Neural cell (in vitro differentiated cells): ENCODE measurements around the gene CST9.

ENCODE experiments used
- EP300 ChIP-seq: fragments of 450-650 bp; conservative IDR thresholded peaks from 2 replicates; pipeline ENCODE4 v1.6.1; 2014; ENCODE audit warnings: antibody characterized with exemption, mild to moderate bottlenecking, moderate library complexity; ENCODE audit not compliant: poor library complexity, severe bottlenecking
- EZH2 ChIP-seq: fragments of 200-600, 300-800 bp; shearing (Covaris generic), sonication (generic); IDR thresholded peaks from 2 replicates; pipeline ENCODE4 v1.6.1; 2014; ENCODE audit warnings: antibody characterized with exemption, low read length, borderline replicate concordance, mild to moderate bottlenecking; ENCODE audit not compliant: insufficient read depth, poor library complexity, severe bottlenecking
- MXI1 ChIP-seq: fragments of 450-650 bp; conservative IDR thresholded peaks from 2 replicates; pipeline ENCODE4 v1.6.1; 2014; ENCODE audit warnings: antibody characterized with exemption, mild to moderate bottlenecking; ENCODE audit not compliant: poor library complexity, severe bottlenecking
- POLR2AphosphoS5 ChIP-seq: IDR thresholded peaks from 2 replicates; pipeline ENCODE4 v1.6.1; 2012
- SMC3 ChIP-seq: fragments of 450-650 bp; conservative IDR thresholded peaks from 2 replicates; pipeline ENCODE4 v1.6.1; 2014; ENCODE audit warnings: antibody characterized with exemption, mild to moderate bottlenecking, moderate library complexity; ENCODE audit not compliant: poor library complexity
- TAF1 ChIP-seq: IDR thresholded peaks from 2 replicates; pipeline ENCODE4 v1.6.1; 2012; ENCODE audit warnings: low read depth
- TF ChIP-seq, protein P1 (sequence below): fragments of 450-650 bp; IDR thresholded peaks from 2 replicates; pipeline ENCODE4 v1.5.1; 2014; ENCODE audit warnings: antibody characterized with exemption, mild to moderate bottlenecking, moderate library complexity; ENCODE audit not compliant: poor library complexity, severe bottlenecking
- TF ChIP-seq, protein P2 (sequence below): IDR thresholded peaks from 2 replicates; pipeline ENCODE4 v1.6.1; 2012; ENCODE audit warnings: borderline replicate concordance

DNA sequence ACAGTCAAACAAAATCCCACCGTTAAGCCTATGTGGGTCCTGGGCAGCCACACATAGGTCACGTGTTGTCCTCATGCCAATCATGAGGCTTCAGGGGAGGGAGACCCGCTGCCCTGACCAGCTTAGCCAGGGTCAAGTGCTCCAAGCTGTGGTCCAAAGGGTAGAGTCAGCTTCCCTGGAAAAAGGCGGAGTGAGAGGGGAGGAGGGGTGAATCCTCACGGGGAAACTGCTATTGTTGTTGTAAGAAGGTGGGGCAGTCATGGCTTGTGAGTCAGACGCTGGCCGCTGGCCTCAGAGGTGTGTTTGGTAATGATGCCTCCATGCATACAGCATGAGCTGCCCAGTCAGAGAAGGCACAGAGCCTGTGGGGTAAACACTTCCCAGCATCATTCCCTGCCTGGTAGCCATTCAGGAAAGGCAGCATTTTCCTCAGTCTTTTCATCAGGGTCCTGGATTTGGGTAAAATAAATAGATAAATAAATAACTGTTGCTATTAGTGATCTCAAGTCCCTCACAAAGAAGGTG lies 23.4 kb upstream of the CST9 start:
- TF ChIP-seq, protein P1, sequence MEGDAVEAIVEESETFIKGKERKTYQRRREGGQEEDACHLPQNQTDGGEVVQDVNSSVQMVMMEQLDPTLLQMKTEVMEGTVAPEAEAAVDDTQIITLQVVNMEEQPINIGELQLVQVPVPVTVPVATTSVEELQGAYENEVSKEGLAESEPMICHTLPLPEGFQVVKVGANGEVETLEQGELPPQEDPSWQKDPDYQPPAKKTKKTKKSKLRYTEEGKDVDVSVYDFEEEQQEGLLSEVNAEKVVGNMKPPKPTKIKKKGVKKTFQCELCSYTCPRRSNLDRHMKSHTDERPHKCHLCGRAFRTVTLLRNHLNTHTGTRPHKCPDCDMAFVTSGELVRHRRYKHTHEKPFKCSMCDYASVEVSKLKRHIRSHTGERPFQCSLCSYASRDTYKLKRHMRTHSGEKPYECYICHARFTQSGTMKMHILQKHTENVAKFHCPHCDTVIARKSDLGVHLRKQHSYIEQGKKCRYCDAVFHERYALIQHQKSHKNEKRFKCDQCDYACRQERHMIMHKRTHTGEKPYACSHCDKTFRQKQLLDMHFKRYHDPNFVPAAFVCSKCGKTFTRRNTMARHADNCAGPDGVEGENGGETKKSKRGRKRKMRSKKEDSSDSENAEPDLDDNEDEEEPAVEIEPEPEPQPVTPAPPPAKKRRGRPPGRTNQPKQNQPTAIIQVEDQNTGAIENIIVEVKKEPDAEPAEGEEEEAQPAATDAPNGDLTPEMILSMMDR, result no peak
- TF ChIP-seq EZH2 (no peak), POLR2AphosphoS5 (no peak), SMC3 (no peak), EP300 (no peak), TAF1 (no peak), MXI1 (no peak)
- TF ChIP-seq, protein P2, sequence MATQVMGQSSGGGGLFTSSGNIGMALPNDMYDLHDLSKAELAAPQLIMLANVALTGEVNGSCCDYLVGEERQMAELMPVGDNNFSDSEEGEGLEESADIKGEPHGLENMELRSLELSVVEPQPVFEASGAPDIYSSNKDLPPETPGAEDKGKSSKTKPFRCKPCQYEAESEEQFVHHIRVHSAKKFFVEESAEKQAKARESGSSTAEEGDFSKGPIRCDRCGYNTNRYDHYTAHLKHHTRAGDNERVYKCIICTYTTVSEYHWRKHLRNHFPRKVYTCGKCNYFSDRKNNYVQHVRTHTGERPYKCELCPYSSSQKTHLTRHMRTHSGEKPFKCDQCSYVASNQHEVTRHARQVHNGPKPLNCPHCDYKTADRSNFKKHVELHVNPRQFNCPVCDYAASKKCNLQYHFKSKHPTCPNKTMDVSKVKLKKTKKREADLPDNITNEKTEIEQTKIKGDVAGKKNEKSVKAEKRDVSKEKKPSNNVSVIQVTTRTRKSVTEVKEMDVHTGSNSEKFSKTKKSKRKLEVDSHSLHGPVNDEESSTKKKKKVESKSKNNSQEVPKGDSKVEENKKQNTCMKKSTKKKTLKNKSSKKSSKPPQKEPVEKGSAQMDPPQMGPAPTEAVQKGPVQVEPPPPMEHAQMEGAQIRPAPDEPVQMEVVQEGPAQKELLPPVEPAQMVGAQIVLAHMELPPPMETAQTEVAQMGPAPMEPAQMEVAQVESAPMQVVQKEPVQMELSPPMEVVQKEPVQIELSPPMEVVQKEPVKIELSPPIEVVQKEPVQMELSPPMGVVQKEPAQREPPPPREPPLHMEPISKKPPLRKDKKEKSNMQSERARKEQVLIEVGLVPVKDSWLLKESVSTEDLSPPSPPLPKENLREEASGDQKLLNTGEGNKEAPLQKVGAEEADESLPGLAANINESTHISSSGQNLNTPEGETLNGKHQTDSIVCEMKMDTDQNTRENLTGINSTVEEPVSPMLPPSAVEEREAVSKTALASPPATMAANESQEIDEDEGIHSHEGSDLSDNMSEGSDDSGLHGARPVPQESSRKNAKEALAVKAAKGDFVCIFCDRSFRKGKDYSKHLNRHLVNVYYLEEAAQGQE, result no peak
